22Rv1 (cell line): ENCODE results near the gene PPP3CA.

Source experiments
- CTCF ChIP-seq: fragments of 450-650 bp; IDR thresholded peaks from 2 replicates; pipeline ENCODE4 v1.5.1; 2017; ENCODE audit warnings: mild to moderate bottlenecking
- ZFX ChIP-seq: fragments of 450-650 bp; IDR thresholded peaks from 2 replicates; pipeline ENCODE4 v1.6.1; 2017; ENCODE audit warnings: antibody characterized with exemption, borderline replicate concordance

DNA sequence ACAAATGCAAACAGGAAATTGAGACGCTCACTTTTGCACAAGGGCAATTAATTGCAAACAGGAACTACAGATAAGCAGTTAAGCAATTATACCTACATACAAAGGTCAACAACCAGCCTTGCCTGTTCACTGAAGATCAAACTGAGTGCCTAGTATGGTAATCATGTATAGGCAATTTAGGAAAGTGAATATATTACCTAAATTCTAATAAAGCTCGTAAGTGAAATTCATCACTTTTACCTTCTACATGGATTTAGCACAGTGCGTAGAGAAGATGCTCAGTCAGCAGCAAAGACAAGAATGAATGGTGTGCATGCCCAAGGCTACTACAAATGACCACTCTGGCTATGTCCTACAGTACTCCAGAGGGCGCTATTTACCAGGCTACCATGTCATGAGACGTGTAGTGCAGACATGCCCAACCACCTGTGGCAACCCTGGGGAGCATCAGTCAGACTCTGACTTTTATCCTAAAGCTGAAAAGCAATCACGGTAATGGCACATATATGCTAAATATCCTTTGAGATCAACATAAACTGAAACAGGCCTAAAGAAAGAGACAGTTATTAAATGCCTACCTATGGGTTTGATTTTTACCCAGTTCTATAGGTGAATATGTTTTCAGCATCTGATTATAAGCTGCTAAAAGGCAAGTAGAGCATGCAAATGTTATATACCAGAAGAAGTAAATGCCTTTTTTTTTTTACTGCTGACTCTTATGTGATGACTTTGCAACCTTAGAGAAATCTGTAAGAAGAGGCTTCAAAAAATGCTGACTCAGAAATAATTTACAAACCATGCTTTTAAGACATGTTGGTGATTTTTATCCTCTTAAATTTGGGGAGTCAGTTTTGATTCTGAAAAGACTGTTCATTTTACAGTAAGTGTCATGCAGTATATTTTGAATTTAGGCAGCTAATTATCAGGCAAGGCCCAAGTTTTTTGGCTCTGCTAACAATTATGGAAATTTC is 178.0 kb downstream of the PPP3CA start:
- TF ChIP-seq CTCF (peak; percentile 80), ZFX (no peak)
